ENCODE results near the gene NTSR1. TPM values are rescaled to one million over a fixed set of nuclear protein-coding genes. Genes with fewer than 3 reads are reported as not detected.

NTSR1 gene
- total RNA-seq, 1 donor from 2014 or later: 0.24 TPM

GRCh38 chr20:62800314-62801259 is 92.0 kb downstream of the NTSR1 start:
- H3K27me3 Mint-ChIP-seq: peaks cover 3% of the 10 kb centered on the region
- H3K36me3 Mint-ChIP-seq: peaks cover 16% of the 10 kb centered on the region

GRCh38 chr20:62801284-62802010 is 92.8 kb downstream of the NTSR1 start:
- Mint-ChIP-seq H3K27me3 (peaks cover 3% of the 10 kb centered on the region), H3K9me3 (no peaks in the 10 kb centered on the region), H3K27ac (no peak overlapping the region), H3K4me3 (peak overlapping the region; percentile 14), H3K4me1 (ENCODE audit: unreplicated experiment) (peaks cover 18% of the 10 kb centered on the region), H3K36me3 (peaks cover 16% of the 10 kb centered on the region)
- no peak for DNase-seq (ENCODE audit: extremely low spot score, unreplicated experiment)
- no peak for TF ChIP-seq CTCF (conservative IDR thresholded peaks at IDR 0.05)

More at GRCh38 chr20:62800314-62801259, 92.0 kb downstream of the NTSR1 start:
- peaks cover 14% of the 10 kb centered on the region for H3K4me1 Mint-ChIP-seq (ENCODE audit: unreplicated experiment)
- no peak overlapping the region for H3K27ac Mint-ChIP-seq
- no peaks in the 10 kb centered on the region for H3K9me3 Mint-ChIP-seq
- no peak for DNase-seq (ENCODE audit: extremely low spot score, unreplicated experiment)
- peak overlapping the region; percentile 54 for H3K4me3 Mint-ChIP-seq
- TF ChIP-seq CTCF (conservative IDR thresholded peaks at IDR 0.05): no peak

GRCh38 chr20:62802026-62802712 is 93.5 kb downstream of the NTSR1 start:
- no peak overlapping the region for H3K27ac Mint-ChIP-seq
- TF ChIP-seq CTCF (conservative IDR thresholded peaks at IDR 0.05): no peak
- peaks cover 3% of the 10 kb centered on the region for H3K27me3 Mint-ChIP-seq
- DNase-seq (ENCODE audit: extremely low spot score, unreplicated experiment): no peak
- H3K9me3 Mint-ChIP-seq: no peaks in the 10 kb centered on the region
- H3K36me3 Mint-ChIP-seq: peaks cover 16% of the 10 kb centered on the region
- H3K4me1 Mint-ChIP-seq (ENCODE audit: unreplicated experiment): peaks cover 18% of the 10 kb centered on the region
- H3K4me3 Mint-ChIP-seq: peak overlapping the region; percentile 14

- Mint-ChIP-seq H3K4me3 (peak overlapping the region; percentile 87), H3K4me1 (ENCODE audit: unreplicated experiment) (peaks cover 13% of the 10 kb centered on the region), H3K9me3 (no peaks in the 10 kb centered on the region), H3K36me3 (peaks cover 9% of the 10 kb centered on the region), H3K27ac (peak overlapping the region; percentile 67), H3K27me3 (peaks cover 3% of the 10 kb centered on the region)
- TF ChIP-seq CTCF (conservative IDR thresholded peaks at IDR 0.05): peak; percentile 19
- DNase-seq (ENCODE audit: extremely low spot score, unreplicated experiment): no peak
Observed at GRCh38 chr20:62804021-62804626, 95.5 kb downstream of the NTSR1 start.

GRCh38 chr20:62804627-62805154 is 96.1 kb downstream of the NTSR1 start, which contains the start of gene OGFR:
Gene OGFR, plus strand, starts transcription at chr20:62804835. Its CDS starts 25 bp downstream, at chr20:62804860.
- Mint-ChIP-seq H3K4me1 (ENCODE audit: unreplicated experiment) (peaks cover 13% of the 10 kb centered on the region), H3K27ac (peak within 1 kb of the TSS; percentile 67), H3K36me3 (peaks cover 5% of the 10 kb centered on the region), H3K4me3 (peak within 1 kb of the TSS; percentile 88), H3K9me3 (no peaks in the 10 kb centered on the region), H3K27me3 (peaks cover 3% of the 10 kb centered on the region)
- no peak for TF ChIP-seq CTCF (conservative IDR thresholded peaks at IDR 0.05)
- no peak for DNase-seq (ENCODE audit: extremely low spot score, unreplicated experiment)

All from type B pancreatic cell (in vitro differentiated cells).